Stimulated activated CD4-positive, alpha-beta T cell treated with anti-CD3 and anti-CD28 coated beads, TNF-alpha, amount 100 ng/mL, for 48 hours (primary cell): ENCODE data around the gene USP36.
"Not testable (repeated sequence)": the region's sequence is repeated elsewhere in the genome, so short reads cannot be mapped to it uniquely, and the experiment has no call there.

Experiments used
- DNase-seq, 3 donors: peaks; one replicate each; pipeline ENCODE4 v3.0.0-alpha.2; 2020; ENCODE audit warnings: low read depth in 3 of 3

The USP36 gene

GRCh38 chr17:78840780-78841611 lies at the start of gene USP36:
TSS of gene USP36 (minus strand) at chr17:78840814. CDS start at chr17:78836363, 4,451 bp downstream.
- DNase-seq, result peak; percentile 99 to 100 (median 100)

DNA sequence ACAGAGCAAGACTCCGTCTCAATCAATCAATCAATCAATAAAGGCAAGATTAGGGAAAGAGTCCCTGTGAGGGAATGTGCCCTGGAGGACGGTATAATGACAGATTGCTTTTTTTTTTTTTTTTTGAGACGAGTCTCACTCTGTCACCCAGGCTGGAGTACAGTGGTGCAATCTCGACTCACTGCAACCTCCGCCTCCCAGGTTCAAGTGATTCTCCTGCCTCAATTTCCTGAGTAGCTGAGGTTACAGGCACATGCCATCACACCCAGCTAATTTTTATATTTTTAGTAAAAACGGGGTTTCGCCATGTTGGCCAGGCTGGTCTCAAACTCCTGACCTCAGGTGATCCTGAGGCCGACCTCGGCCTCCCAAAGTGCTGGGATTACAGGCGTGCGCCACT lies 49.5 kb upstream of the USP36 start:
- not testable (repeated sequence) for DNase-seq

DNA sequence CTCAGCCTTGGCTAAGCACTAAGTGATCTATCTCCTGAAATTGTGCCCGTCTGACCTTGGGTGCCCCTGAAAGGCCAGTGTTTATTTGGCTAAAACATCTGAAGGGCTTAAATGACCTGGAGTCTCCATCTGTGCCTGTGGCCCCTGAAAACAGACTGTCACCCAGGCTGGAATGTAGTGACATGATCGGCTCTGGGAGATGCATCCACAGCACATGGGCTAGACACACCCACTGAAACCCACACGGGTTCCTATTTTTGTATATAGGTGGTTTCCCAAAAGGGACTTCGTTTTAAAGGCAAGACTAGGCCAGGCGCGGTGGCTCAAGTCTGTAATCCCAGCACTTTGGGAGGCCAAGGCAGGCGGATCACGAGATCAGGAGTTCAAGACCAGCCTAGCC lies 48.9 kb upstream of the USP36 start:
- DNase-seq, result no peak

GRCh38 chr17:78888941-78889518 lies 48.4 kb upstream of the USP36 start:
- no peak for DNase-seq

- no peak for DNase-seq
Measured at GRCh38 chr17:78886954-78887353, 46.3 kb upstream of the USP36 start.

DNA sequence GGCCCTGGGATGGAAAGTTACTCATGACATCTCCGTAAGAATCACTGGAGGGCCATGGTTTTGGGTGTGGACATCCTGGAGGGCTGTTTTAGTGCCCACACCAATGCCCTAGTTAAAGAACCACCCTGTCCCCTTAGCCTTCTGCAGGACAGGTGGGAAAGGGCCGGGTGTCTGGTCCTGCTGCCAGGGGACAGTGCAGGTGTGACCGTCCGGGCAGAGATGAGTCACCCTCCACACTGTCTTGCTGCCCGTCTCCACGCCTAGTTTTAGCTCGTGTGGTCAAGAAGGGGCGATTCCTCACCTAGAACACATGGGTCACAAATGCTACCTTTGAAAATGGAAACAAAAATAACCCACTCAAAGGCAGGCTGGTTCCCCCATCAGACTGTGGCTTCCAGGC lies 45.3 kb upstream of the USP36 start:
- DNase-seq, result no peak

GRCh38 chr17:78884876-78885667 lies 44.5 kb upstream of the USP36 start:
- DNase-seq, result no peak

DNA sequence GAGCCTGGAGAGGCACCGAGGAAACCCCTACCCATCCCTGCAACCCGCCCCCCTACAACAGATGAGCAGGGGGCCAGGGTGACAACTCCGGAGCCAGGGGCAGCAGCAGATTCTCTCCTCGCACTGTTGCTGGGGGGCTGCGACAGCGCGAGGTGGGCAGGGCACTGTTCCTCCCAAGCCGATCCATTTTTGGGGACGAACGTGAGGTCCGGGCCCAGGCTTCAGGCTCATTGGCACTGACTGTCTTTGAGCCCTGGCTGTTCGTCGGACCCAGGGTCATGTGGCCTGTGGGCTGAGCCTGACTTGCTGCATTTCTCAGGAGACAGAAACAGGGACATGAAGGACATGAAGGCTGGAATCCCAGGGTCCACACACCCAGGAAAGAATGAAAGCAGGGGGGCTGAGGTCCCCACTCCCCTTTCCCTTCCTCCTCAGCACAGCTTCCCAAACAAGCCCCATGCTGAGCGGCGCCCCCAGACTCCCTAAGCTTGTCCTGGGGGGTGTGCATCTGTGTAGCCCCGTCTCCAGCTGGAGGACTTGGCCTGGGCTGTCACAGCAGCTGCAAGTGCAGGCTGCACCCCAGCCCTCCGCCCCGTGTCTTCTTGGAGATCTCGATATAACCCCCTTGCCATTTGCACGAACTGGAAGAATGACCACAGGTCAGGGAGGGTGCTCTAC lies 43.7 kb upstream of the USP36 start:
- no peak for DNase-seq

GRCh38 chr17:78883533-78884131 lies 43.0 kb upstream of the USP36 start:
- no peak for DNase-seq

DNA sequence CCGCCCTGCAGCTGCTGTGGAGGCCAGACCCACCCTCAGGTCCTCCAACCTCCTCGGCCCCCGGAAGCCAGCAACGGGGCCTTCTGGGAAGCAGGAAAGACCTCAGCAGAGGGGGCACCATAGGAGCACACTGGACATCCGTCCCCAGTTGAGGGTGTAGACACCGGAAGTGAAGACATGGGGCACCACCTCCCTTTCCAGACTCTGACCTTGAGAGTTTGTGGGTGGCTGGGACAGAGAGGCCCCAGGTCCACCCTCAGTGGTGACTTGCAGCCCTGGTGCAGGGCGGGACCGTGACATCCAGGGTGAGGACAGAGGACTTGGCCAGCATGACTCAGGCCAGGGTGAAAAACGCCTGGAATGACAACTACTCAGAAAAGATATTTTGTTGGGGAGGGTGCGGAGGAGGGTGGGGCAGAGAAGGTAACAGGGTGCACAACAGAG lies 42.5 kb upstream of the USP36 start:
- DNase-seq, result no peak

DNA sequence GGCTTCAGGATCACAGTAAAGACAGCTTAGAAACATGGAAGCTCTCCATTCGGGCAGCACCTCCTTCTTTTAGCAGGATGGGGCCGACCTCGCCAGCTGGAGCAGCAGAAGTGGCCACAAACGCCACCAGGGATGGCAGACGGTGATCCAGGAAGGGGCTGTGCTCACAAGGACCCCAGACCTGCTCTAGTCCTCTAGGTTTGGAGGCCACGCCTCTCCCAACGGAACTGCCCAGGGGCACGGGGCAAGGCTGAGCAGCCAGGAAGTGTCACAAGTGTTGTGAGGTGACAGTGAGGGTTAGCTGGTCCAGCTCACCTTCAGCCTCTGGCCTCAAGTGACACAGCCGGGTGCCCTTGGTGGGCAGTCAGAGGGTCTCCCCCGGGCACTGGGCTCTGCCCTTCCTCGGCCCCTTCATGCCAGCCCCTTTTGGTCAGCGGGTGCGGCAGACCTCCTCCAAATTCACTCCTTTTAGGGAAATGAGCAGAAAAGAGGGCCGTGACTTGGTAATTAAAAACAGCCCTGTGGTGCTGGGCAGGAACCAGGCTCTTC lies 42.0 kb upstream of the USP36 start:
- DNase-seq, result no peak

- DNase-seq, result no peak
Measured at GRCh38 chr17:78879635-78880186, 39.1 kb upstream of the USP36 start.

DNA sequence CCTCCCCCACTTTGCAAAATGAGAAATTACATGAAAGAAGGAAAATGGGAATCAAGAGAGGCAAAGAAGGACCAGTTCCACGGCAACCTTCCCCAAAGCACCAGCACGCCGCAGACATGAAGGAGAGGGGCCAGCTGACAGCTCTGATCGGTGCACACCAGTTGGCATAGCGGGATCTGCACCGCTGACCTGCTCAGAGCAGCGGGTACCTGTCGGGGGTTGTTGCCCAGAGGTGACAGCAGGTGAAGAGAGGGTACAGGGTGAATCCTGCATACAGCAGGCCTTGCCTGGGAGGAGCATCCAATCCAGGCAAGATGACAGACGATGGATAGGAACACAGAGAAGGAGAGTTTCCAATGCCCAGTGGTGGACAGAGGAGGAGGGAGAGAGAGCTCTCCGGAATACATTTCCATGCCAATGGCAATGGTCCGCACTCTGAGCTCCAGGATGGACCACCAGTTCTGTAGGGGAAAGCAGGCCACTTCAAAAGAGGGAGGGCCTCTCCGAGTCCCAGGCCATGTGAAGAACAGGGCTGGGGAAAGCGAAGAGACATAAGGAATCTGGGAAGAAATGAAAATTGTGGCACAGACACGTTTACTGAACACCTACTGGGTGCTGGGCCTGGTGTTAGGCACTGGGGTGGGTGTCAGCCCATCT lies 38.4 kb upstream of the USP36 start:
- no peak for DNase-seq

DNA sequence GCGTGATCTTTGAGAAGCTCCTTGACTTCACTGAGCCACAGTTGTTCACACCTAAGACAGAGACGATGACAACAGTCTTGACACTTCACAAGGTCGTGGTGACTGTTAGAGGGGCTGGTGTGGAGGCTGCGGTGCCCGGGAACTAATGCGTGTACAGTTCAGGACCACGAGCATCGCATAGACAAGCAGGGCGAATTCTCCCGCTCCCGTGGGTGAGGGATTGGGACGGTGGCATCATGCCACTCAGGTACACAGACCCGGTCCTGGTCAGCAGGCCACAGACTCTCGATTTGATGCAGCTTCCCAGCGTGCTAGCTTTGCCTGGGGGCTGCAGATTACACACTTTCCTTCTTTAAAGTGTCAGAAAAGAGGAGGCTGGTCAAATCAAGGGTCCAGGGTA lies 37.6 kb upstream of the USP36 start:
- DNase-seq, result no peak

GRCh38 chr17:78876954-78877517 lies 36.4 kb upstream of the USP36 start:
- not testable (repeated sequence) for DNase-seq

GRCh38 chr17:78876094-78876597 lies 35.5 kb upstream of the USP36 start:
- DNase-seq, result no peak

DNA sequence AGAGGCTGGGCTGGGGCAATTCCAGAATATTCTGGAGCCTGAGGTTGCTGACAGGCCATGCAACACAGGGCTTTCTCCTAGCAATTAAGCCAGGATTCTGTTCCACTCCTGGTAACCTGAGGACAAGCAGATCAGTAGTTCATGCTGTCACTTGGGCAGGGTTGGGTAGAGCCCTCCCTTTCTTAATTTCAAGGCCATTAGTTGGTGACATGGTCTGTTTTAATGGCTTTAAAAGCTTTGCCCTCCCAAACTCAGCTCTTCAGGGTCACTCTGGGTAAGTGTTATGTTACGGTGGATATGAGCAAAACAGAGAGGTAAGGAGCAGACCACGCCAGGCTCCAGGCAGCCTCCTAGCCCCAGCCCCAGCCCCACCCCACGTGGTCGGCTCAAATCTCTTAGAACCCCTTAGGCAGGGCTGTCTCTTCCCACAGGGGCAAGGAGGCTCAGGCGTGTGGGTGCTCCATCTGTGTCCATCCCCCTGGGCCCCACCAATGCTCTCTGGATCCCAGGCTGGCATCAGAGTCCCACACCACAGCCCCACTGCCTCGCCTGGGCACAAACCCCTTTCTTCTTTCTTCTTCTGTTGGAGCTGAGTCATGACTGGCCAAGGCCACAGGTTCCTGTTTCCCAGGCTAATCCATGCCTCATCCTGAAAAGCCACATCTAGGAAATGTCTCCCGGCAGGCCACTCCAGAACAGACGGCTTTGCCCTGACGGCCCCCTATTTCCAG lies 34.9 kb upstream of the USP36 start:
- DNase-seq, result no peak

- no peak for DNase-seq
Measured at GRCh38 chr17:78873519-78874340, 33.1 kb upstream of the USP36 start.
